GM12864 (cell line): ENCODE results near the gene TRAPPC8.

Experiments used
- DNase-seq: peaks from one replicate; pipeline ENCODE4 v3.0.0-alpha.2; 2011; ENCODE audit warnings: low read depth
- H3K4me3 ChIP-seq: 2 replicates; pipeline ENCODE4 v1.5.1; 2011; ENCODE audit warnings: mild to moderate bottlenecking, low read depth, low read length, control low read depth
- CTCF ChIP-seq: IDR thresholded peaks from 2 replicates; pipeline ENCODE4 v1.5.1; 2011; ENCODE audit warnings: low read depth, mild to moderate bottlenecking, moderate library complexity, low read length, control low read depth, inconsistent platforms; ENCODE audit errors: missing control alignments

The TRAPPC8 gene

GRCh38 chr18:31942999-31943877 is at the start of gene TRAPPC8:
Gene TRAPPC8, minus strand, starts transcription at chr18:31943128. Its CDS starts 364 bp downstream, at chr18:31942764.
- peak; percentile 95 for DNase-seq
- H3K4me3 ChIP-seq, result peak within 1 kb of the TSS; percentile 99
- TF ChIP-seq CTCF, result no peak

- DNase-seq, result peak; percentile 31
- no peak overlapping the region for H3K4me3 ChIP-seq
Measured at GRCh38 chr18:31990823-31991222, 47.9 kb upstream of the TRAPPC8 start.

GRCh38 chr18:31983976-31984375 is 41.0 kb upstream of the TRAPPC8 start:
- TF ChIP-seq CTCF, result no peak
- H3K4me3 ChIP-seq, result no peak overlapping the region
- DNase-seq, result no peak

More at GRCh38 chr18:31990823-31991222, 47.9 kb upstream of the TRAPPC8 start:
- TF ChIP-seq CTCF, result no peak

- H3K4me3 ChIP-seq, result no peak overlapping the region
- no peak for DNase-seq
- no peak for TF ChIP-seq CTCF
Measured at GRCh38 chr18:31983020-31983419, 40.1 kb upstream of the TRAPPC8 start.

- no peak for TF ChIP-seq CTCF
- no peak overlapping the region for H3K4me3 ChIP-seq
- DNase-seq, result no peak
Measured at GRCh38 chr18:31980863-31981262, 37.9 kb upstream of the TRAPPC8 start.

GRCh38 chr18:31979714-31980113 is 36.8 kb upstream of the TRAPPC8 start:
- TF ChIP-seq CTCF, result no peak
- no peak for DNase-seq
- H3K4me3 ChIP-seq, result no peak overlapping the region

- no peak for TF ChIP-seq CTCF
- no peak for DNase-seq
Measured at GRCh38 chr18:31978616-31979015, 35.7 kb upstream of the TRAPPC8 start.

More at GRCh38 chr18:31978616-31979015, 35.7 kb upstream of the TRAPPC8 start:
- H3K4me3 ChIP-seq, result no peak overlapping the region
